Peyer's patch (tissue), 4 donors: ENCODE data around the gene TMEM270. TPM values are rescaled to one million over a fixed set of nuclear protein-coding genes. Genes with fewer than 3 reads are reported as not detected.
"Not testable (repeated sequence)": the region's sequence is repeated elsewhere in the genome, so short reads cannot be mapped to it uniquely, and the experiment has no call there.

Source experiments
- DNase-seq, 3 donors: peaks; one replicate each; pipeline ENCODE4 v3.0.0-alpha.2; 2017 to 2019
- H3K27ac ChIP-seq, 4 donors: fragments of 200-600 bp; sonication (generic); one replicate each; pipeline ENCODE4 v1.5.1; 2016 to 2019
- H3K27me3 ChIP-seq, 2 donors: fragments of 200-600 bp; sonication (generic); one replicate each; pipeline ENCODE4 v1.5.1; 2019
- H3K36me3 ChIP-seq, 3 donors: fragments of 200-600 bp; sonication (generic); one replicate each; pipeline ENCODE4 v1.5.1; 2016 to 2019
- H3K4me1 ChIP-seq, 4 donors: fragments of 200-600 bp; sonication (generic); one replicate each; pipeline ENCODE4 v1.5.1; 2016 to 2019
- H3K4me3 ChIP-seq, 4 donors: fragments of 200-600 bp; sonication (generic); 1 replicate in 3 of 4; 2 replicates in 1 of 4; pipeline ENCODE4 v1.5.1; 2016 to 2019; ENCODE audit warnings: mild to moderate bottlenecking in 1 of 4
- H3K9me3 ChIP-seq, 4 donors: fragments of 200-600 bp; sonication (generic); one replicate each; pipeline ENCODE4 v1.5.1; 2016 to 2019; ENCODE audit warnings: mild to moderate bottlenecking in 1 of 4
- CTCF ChIP-seq, 6 experiments: fragments of 450-650 bp in 4 of 6; fragments of 200-600 bp in 2 of 6; sonication (generic) in 1 of 6; IDR thresholded peaks; one replicate each; pipeline ENCODE4 v1.5.1; 2017 to 2019; ENCODE audit warnings: antibody characterized with exemption in 6 of 6, mild to moderate bottlenecking in 3 of 6, moderate library complexity in 1 of 6
- POLR2A ChIP-seq, 2 donors: fragments of 450-650 bp; IDR thresholded peaks; one replicate each; pipeline ENCODE4 v1.5.1; 2017; ENCODE audit warnings: antibody characterized with exemption in 2 of 2, mild to moderate bottlenecking in 2 of 2, moderate library complexity in 2 of 2
- total RNA-seq, 4 donors: library from RNA; depleted of rRNA; stranded (reverse); fragments of >200 nt; gene quantifications; one replicate each; pipeline ENCODE4 v1.1.0, GENCODE V29; 2016

Gene TMEM270
- total RNA-seq, 4 donors from 2014 or later, result not detected

GRCh38 chr7:73820013-73820412 is 40.9 kb upstream of the TMEM270 start:
- Histone ChIP-seq H3K9me3 (no peaks in the 10 kb centered on the region), H3K4me3 (no peak overlapping the region), H3K4me1 (peaks cover 0 to 20% (median 0%) of the 10 kb centered on the region in 4 donors), H3K27me3 (no peaks in the 10 kb centered on the region), H3K27ac (no peak overlapping the region), H3K36me3 (no peaks in the 10 kb centered on the region)
- peak in 2 of 3 donors; percentile 6 to 39 for DNase-seq
- TF ChIP-seq CTCF (IDR thresholded peaks at IDR 0.05), result no peak
- TF ChIP-seq POLR2A (IDR thresholded peaks at IDR 0.05), result no peak

GRCh38 chr7:73821597-73822285 is 39.2 kb upstream of the TMEM270 start:
- H3K4me3 ChIP-seq, H3K36me3 ChIP-seq, H3K9me3 ChIP-seq, H3K27me3 ChIP-seq: not testable (repeated sequence)
- peak in 2 of 3 donors; percentile 36 to 44 for DNase-seq
- Histone ChIP-seq H3K27ac (peak overlapping the region in 3 of 4 donors; percentile 78 to 96 (median 94)), H3K4me1 (peaks cover 0 to 33% (median 3%) of the 10 kb centered on the region in 4 donors)

GRCh38 chr7:73822319-73823173 is 38.4 kb upstream of the TMEM270 start:
- Histone ChIP-seq H3K9me3 (no peaks in the 10 kb centered on the region), H3K36me3 (no peaks in the 10 kb centered on the region), H3K27me3 (no peaks in the 10 kb centered on the region), H3K4me1 (peaks cover 0 to 40% (median 9%) of the 10 kb centered on the region in 4 donors), H3K27ac (peak overlapping the region in 3 of 4 donors; percentile 78 to 96 (median 94)), H3K4me3 (peak overlapping the region in 1 of 4 donors; percentile 23)
- DNase-seq, result peak in 2 of 3 donors; percentile 94 to 95
- TF ChIP-seq CTCF (IDR thresholded peaks at IDR 0.05) (no peak), POLR2A (IDR thresholded peaks at IDR 0.05) (peak; percentile 40 to 83)

- Histone ChIP-seq H3K9me3 (no peaks in the 10 kb centered on the region), H3K27ac (peak overlapping the region in 3 of 4 donors; percentile 78 to 96 (median 94)), H3K4me1 (peaks cover 0 to 47% (median 11%) of the 10 kb centered on the region in 4 donors), H3K36me3 (no peaks in the 10 kb centered on the region), H3K4me3 (no peak overlapping the region), H3K27me3 (no peaks in the 10 kb centered on the region)
- no peak for TF ChIP-seq POLR2A (IDR thresholded peaks at IDR 0.05)
- no peak for TF ChIP-seq CTCF (IDR thresholded peaks at IDR 0.05)
- no peak for DNase-seq
Measured at GRCh38 chr7:73823257-73823656, 37.7 kb upstream of the TMEM270 start.

- H3K4me1 ChIP-seq, result peaks cover 0 to 54% (median 13%) of the 10 kb centered on the region in 4 donors
- no peak overlapping the region for H3K4me3 ChIP-seq
- peak in 1 of 3 donors; percentile 32 for DNase-seq
- TF ChIP-seq POLR2A (IDR thresholded peaks at IDR 0.05) (no peak), CTCF (IDR thresholded peaks at IDR 0.05) (no peak)
- no peaks in the 10 kb centered on the region for H3K36me3 ChIP-seq
- H3K27ac ChIP-seq, result peak overlapping the region in 2 of 4 donors; percentile 94 to 96
- no peaks in the 10 kb centered on the region for H3K27me3 ChIP-seq
- no peaks in the 10 kb centered on the region for H3K9me3 ChIP-seq
Measured at GRCh38 chr7:73823873-73824592, 36.9 kb upstream of the TMEM270 start.
